HFFc6 (cell line): ENCODE measurements around the gene KAT8. TPM values are rescaled to one million over a fixed set of nuclear protein-coding genes. Genes with fewer than 3 reads are reported as not detected.

Experiments used
- DNase-seq: peaks from one replicate; pipeline ENCODE4 v3.0.0-alpha.2; 2018
- H3K27ac Mint-ChIP-seq: 2 replicates; pipeline ENCODE4 v1.8.0; 2020; ENCODE audit warnings: mild to moderate bottlenecking, mixed read lengths
- H3K27me3 Mint-ChIP-seq: 2 replicates; pipeline ENCODE4 v1.8.0; 2021; ENCODE audit warnings: mild to moderate bottlenecking, moderate library complexity, mixed read lengths; ENCODE audit not compliant: insufficient read depth
- H3K36me3 Mint-ChIP-seq: 2 replicates; pipeline ENCODE4 v1.8.0; 2021; ENCODE audit warnings: low read depth, mixed read lengths
- H3K4me1 Mint-ChIP-seq: 2 replicates; pipeline ENCODE4 v1.8.0; 2020; ENCODE audit warnings: low read depth, mixed read lengths
- H3K4me3 Mint-ChIP-seq: 2 replicates; pipeline ENCODE4 v1.8.0; 2020; ENCODE audit warnings: mild to moderate bottlenecking, moderate library complexity, mixed read lengths
- H3K9me3 Mint-ChIP-seq: 2 replicates; pipeline ENCODE4 v1.8.0; 2020; ENCODE audit warnings: mild to moderate bottlenecking, mixed read lengths
- long read RNA-seq: library from polyadenylated mRNA; unstranded; transcript quantifications from one replicate; pipeline ENCODE4 v2.0.0, GENCODE V29; 2019
- total RNA-seq, 6 experiments: library from RNA; stranded (reverse); fragmentation: NEBNext Ultra II Directional; extraction: Animal tissue kit (Norgen Biotek cat#: 25700); gene quantifications; 2 replicates in 1 of 6; 3 replicates in 5 of 6; pipeline ENCODE4 v1.2.3, GENCODE V29; 2021
- TF ChIP-seq, protein P1 (sequence below): fragments of 200-600 bp; sonication (generic); IDR thresholded peaks from 2 replicates; pipeline ENCODE4 v1.5.0; 2021; ENCODE audit warnings: antibody characterized with exemption, mild to moderate bottlenecking

The KAT8 gene
- 10 to 100 TPM; 28.1 to 31.8 (median 29.6) TPM for total RNA-seq
- long read RNA-seq, partial matches to known transcripts, result 0 of 7 reads
- long read RNA-seq, other reads (novel, unspliced or antisense), result 0 of 7 reads

DNA sequence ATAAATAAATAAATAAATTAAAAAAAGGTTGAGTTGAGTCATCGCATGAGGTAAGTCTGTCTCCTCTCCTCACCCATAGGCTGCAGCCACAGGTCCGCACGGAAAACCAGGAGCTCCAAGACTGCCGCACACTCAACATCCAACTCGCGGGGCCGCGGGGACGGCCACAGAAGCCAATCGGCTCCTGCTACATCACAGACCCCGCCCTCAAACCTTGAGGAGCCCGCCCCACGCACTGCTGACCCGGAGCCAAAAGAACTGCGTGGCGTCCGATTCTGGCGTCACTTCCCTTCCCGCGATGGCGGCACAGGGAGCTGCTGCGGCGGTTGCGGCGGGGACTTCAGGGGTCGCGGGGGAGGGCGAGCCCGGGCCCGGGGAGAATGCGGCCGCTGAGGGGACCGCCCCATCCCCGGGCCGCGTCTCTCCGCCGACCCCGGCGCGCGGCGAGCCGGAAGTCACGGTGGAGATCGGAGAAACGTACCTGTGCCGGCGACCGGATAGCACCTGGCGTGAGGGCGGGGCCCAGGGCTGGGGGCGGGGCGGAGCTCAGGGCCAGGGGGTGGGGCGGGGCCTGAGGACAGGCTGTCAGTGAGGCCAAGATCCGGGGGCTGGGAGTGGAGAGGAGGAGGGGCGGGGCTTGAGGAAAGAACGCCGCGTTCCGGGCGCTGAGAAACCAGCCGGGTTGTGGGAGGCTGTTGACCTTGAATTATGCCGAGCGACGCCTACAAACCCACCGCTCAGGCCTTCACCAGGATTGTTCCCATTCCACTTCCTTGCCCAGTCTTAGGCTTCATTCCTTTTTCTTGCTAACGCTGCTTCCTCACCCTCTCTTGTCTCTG lies at the start of gene KAT8:
KAT8 (plus strand) TSS at position 281 of the 839 bp plus-strand sequence; CDS start at position 299, 18 bp downstream.
- Mint-ChIP-seq H3K4me1 (peaks cover 14% of the 10 kb centered on the region), H3K36me3 (peaks cover 12% of the 10 kb centered on the region), H3K9me3 (no peaks in the 10 kb centered on the region), H3K4me3 (peak within 1 kb of the TSS; percentile 91), H3K27ac (peak within 1 kb of the TSS; percentile 99), H3K27me3 (peaks cover 6% of the 10 kb centered on the region)
- TF ChIP-seq, protein P1, sequence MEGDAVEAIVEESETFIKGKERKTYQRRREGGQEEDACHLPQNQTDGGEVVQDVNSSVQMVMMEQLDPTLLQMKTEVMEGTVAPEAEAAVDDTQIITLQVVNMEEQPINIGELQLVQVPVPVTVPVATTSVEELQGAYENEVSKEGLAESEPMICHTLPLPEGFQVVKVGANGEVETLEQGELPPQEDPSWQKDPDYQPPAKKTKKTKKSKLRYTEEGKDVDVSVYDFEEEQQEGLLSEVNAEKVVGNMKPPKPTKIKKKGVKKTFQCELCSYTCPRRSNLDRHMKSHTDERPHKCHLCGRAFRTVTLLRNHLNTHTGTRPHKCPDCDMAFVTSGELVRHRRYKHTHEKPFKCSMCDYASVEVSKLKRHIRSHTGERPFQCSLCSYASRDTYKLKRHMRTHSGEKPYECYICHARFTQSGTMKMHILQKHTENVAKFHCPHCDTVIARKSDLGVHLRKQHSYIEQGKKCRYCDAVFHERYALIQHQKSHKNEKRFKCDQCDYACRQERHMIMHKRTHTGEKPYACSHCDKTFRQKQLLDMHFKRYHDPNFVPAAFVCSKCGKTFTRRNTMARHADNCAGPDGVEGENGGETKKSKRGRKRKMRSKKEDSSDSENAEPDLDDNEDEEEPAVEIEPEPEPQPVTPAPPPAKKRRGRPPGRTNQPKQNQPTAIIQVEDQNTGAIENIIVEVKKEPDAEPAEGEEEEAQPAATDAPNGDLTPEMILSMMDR, result no peak
- DNase-seq, result peak; percentile 99

DNA sequence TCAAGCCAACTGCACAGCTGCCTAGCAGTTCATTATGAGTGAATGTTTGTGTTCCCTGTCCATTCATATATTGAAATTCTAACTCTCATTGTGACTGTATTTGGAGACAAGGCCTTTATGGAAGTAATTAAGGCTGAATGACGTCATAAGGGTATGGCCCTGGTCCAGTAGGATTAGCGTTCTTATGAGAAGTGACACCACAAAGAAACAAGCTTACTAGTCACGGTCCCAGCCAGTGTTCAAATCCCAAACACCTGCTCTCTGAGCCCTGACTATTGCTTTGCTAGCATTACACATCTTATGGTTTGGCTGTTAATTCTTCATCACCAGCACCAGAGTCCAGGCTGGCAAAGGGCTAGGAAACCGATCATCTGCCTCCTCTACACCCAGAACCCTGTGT lies 45.6 kb upstream of the KAT8 start:
- Mint-ChIP-seq H3K27ac (peak overlapping the region; percentile 97), H3K4me3 (peak overlapping the region; percentile 99), H3K36me3 (peaks cover 11% of the 10 kb centered on the region), H3K27me3 (no peaks in the 10 kb centered on the region), H3K4me1 (peaks cover 36% of the 10 kb centered on the region), H3K9me3 (no peaks in the 10 kb centered on the region)
- DNase-seq, result peak; percentile 81
- TF ChIP-seq, protein P1, result no peak

DNA sequence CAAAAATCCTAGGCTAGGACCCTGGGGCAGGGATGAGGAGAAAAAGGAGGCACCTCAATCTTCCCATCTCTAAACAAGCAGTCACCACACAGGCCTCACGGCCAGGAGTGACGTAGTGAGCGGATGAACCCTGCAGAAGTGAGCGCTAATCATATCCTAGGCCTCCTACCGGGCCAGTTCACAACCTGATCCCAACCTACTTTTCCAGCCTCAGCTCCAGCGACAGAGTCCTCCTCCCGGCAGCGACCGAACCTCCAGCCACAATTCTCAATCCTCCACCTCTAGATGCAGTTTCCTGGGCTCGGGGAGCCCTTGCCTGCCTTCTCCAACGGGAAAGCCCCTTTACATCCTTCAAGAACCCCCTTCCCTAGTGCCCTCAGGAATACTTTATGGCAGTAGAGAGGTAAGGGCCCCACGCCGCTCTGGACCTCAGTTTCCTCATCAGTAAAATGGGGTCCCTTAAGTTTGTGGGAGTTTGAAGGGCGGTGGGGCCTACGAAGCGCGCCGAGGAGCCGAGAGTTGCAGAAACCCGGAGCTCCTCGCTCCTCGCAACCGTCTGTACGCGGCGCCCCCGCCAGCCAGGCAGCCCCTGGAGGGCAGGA lies 44.8 kb upstream of the KAT8 start:
- no peaks in the 10 kb centered on the region for H3K27me3 Mint-ChIP-seq
- H3K4me1 Mint-ChIP-seq, result peaks cover 36% of the 10 kb centered on the region
- H3K9me3 Mint-ChIP-seq, result no peaks in the 10 kb centered on the region
- H3K27ac Mint-ChIP-seq, result peak overlapping the region; percentile 97
- H3K36me3 Mint-ChIP-seq, result peaks cover 12% of the 10 kb centered on the region
- TF ChIP-seq, protein P1, result peak; percentile 11; the same call in 1 of the 2 replicates
- peak overlapping the region; percentile 99 for H3K4me3 Mint-ChIP-seq
- peak; percentile 45 for DNase-seq

DNA sequence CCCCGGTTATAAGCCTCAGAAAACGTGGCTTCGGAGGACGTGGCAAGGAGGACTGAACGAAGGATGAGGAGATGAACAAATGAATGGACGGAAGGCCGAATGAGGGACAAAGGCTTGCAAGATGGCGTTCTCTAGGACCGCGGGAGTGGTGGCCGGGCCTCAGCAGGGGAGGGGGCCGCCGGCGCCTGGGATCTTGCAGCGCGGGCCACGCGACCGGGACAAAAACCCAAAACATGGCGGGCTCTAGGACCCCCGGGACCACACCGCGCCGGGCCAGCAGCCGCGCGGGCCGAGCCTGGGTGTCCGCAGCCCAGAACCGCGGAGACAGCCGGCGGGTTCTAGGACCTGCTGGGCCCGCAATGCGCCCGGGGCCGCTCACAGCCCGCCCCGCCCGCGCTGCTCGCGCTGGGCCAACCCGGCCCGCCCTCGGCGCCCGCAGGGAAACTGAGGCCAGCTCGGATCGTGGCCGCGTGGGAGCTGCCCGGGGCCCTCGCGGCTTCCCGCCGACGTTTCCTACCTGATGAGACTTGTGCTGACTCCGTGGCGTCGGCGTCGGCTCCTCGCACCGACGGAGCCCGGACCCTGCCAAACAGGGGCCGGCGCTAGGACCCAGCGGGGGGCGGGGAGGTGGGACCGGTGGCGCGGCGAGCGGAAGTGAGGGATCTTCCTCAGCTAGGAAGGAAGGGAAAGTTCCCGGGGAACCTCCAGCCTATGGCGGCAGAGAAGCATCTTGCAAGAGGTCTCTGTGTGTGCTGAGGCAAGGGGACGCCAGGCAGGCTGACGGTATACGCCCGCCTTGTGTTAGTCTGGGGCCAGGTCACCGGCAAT lies 44.1 kb upstream of the KAT8 start:
- Mint-ChIP-seq H3K36me3 (peaks cover 17% of the 10 kb centered on the region), H3K4me1 (peaks cover 36% of the 10 kb centered on the region), H3K9me3 (no peaks in the 10 kb centered on the region), H3K27ac (peak overlapping the region; percentile 97), H3K27me3 (no peaks in the 10 kb centered on the region), H3K4me3 (peak overlapping the region; percentile 99)
- TF ChIP-seq, protein P1, result no peak
- peak; percentile 83 for DNase-seq
